NCI-H345 (cell line): ENCODE measurements around the gene VRK3.

Experiments
- DNase-seq: peaks from one replicate; lab custom pipeline; 2025; lab: John Stamatoyannopoulos, UW

VRK3 gene

GRCh38 chr19:49930483-49931011 lies 94.6 kb downstream of the VRK3 start:
- DNase-seq, result no peak

GRCh38 chr19:49929611-49930482 lies 95.3 kb downstream of the VRK3 start:
- peak; percentile 88 for DNase-seq

- DNase-seq, result peak; percentile 84
Observed at GRCh38 chr19:49929121-49929610, 96.0 kb downstream of the VRK3 start, which contains the start of the genes ATF5 and NUP62. ATF5 (plus strand) TSS chr19:49929205; CDS start chr19:49930851, 1,646 bp downstream. NUP62 (minus strand) TSS chr19:49929504; CDS start chr19:49909807, 19,697 bp downstream.

- no peak for DNase-seq
Observed at GRCh38 chr19:49927526-49928264, 97.5 kb downstream of the VRK3 start.

GRCh38 chr19:49926515-49926914 lies 98.7 kb downstream of the VRK3 start:
- no peak for DNase-seq
